GM12874 (cell line): Measurements from ENCODE around the gene CFAP298.

Experiments used
- TF ChIP-seq, protein P1 (sequence below): IDR thresholded peaks from 2 replicates; pipeline ENCODE4 v1.5.1; 2011; ENCODE audit warnings: low read depth, mild to moderate bottlenecking, control low read depth, low read length, moderate library complexity; ENCODE audit not compliant: insufficient read depth

The CFAP298 gene

DNA sequence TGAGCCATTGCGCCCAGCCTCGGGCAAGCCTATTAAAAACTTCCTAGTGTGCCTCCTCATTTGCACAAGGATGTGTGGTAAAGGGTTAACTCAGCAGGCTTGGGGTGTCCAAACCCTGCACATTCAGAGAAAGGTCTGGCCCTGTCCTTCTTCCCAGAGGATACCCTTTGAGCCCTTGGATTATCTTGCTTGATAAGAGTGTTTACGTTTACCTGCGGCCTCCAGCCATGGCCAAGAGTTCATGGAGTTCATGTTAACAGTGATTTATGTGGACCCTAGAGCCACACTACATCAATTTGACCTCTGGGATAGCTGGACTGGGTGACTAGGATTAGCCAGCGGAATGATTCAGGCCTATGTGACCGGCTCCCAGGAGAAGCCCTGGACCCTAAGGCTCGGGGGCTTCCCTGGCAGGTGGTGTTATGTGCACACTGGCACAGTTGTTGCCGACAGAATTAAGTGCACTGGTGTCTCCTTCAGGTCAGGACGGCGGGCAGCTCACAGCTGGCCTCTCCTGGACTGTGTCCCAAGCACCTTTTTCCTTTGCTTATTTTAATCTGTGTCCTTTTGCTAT lies 19.2 kb downstream of the CFAP298 start:
- TF ChIP-seq, protein P1, sequence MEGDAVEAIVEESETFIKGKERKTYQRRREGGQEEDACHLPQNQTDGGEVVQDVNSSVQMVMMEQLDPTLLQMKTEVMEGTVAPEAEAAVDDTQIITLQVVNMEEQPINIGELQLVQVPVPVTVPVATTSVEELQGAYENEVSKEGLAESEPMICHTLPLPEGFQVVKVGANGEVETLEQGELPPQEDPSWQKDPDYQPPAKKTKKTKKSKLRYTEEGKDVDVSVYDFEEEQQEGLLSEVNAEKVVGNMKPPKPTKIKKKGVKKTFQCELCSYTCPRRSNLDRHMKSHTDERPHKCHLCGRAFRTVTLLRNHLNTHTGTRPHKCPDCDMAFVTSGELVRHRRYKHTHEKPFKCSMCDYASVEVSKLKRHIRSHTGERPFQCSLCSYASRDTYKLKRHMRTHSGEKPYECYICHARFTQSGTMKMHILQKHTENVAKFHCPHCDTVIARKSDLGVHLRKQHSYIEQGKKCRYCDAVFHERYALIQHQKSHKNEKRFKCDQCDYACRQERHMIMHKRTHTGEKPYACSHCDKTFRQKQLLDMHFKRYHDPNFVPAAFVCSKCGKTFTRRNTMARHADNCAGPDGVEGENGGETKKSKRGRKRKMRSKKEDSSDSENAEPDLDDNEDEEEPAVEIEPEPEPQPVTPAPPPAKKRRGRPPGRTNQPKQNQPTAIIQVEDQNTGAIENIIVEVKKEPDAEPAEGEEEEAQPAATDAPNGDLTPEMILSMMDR: no peak

DNA sequence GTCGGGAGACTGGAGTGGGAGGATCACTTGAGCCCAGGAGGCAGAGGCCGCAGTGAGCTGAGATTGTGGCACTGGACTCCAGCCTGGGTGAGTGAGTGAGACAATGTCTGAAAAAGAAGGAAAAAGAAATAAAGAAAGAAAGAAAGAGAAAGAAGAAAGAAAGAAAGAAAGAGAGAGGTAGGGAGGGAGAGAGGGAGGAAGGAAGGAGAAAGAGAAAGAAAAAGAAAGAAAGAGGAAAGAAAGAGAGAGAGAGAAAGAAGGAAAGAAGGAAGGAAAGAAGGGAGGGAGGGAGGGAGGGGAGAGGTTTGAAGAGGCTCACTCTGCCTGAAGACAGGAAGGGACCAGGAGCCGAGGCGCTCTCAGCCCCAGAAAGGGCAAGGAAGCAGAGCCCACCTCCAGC lies 22.0 kb downstream of the CFAP298 start:
- TF ChIP-seq, protein P1: no peak

DNA sequence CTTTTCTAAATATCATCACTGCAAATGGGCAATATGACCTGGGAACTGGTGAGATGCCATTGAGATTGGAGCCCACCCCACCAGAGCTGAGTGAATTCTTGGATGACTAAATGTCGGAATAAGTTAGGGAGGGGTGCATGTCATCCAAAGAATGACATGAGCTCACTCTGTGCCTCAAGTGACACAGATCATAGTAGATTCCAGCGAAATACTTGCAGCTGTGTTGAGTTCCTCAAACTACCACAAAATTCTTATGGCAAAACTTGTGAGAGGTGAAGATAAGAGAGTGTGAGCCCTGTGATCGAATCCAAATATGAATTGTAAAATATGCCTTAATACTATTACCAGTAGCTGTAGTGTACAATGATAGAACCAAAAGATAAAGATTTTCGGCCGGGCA lies 24.5 kb downstream of the CFAP298 start:
- TF ChIP-seq, protein P1: no peak

DNA sequence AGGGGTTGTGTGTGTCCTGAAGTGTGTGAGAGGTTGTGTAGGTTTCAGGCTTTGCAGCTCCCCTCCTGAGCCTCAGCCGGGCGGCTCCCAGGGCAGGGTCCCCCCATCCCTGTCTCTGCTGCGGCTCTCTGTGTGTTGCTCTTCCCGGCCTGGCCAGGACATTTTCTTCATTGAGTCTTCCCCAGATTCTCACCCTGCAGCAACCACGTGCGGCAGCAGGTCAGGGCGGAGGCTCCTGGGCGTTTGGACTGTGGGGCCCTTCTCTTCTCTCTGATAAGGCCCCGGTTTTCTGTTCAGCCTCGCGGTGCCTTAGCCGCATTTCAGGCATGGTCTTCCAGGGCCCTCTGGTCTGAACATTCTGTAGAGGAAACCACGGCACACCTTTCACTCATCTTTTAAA lies 25.1 kb downstream of the CFAP298 start:
- TF ChIP-seq, protein P1: no peak

DNA sequence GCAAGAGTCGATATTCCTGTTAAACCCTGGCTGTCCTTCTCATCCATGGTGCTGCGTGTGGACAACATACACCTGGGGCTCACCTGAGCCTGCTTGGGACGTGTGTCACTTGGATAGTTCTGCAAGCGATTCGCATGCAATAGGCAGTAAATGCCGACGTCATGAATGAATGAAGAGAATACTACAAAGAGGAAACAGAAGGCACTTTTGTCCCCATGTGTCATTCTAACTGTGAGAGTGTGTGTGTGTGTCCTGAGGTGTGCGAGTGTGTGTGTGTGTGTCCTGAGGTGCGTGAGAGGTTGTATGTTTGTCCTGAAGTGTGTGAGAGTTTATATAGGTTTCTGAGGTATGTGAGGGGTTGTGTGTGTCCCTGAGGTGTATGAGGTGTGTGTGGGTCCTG lies 26.2 kb downstream of the CFAP298 start:
- TF ChIP-seq, protein P1: no peak

DNA sequence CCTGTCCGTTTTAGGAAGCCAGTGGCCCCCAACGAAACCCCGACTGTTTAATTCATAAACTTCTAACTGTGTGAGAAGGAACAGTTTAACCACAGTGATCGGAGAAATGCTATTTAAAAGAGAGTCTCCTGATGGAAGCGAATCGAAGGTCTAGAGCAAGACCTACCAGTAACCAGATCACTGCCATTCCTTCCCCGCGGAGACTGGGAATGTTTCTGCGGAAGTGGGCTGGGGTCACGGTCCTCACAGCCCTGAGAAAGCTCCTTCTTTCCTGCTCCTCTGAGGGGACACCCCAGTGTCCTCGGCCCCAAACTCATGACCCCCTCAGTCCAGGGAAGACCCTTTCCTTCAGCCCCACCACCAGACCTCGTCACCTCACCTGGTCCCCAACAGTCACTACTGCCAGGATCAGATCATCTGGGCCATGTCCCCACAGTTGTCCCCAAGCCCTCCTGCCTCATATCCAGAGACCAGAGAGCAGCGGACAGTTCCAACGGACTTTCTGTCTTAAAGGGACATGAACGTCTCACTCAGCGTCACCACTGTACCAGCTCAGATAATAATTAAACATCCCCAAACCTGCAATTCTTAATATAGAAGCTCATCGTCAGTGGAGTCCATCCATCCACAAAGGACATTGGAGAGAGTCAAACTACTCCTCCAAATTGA lies 27.0 kb downstream of the CFAP298 start, which contains the start of gene TCP10L:
TSS of gene TCP10L (minus strand) at position 482 of the 669 bp plus-strand sequence. CDS start 1,219 bp downstream, outside the sequence.
- TF ChIP-seq, protein P1: no peak

DNA sequence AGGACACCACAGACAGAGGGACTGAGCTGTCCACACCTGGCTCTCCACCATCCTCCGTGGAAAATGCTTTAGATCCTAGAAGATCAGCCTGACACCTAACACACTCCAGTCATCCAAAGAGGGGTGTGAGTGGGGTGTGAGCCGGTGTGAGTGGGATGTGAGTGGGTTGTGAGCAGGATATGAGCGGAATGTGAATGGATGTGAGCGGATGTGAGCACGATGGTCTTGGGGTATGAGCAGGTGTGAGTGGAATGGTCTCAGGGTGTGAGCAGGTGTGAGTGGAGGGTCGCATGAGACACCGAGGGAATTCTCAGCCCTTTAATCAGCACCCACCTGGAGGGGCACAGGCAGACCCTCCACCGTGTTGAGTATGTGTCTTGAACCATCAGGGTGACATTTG lies 27.7 kb downstream of the CFAP298 start:
- TF ChIP-seq, protein P1: no peak
